Muscle of leg (tissue), 11 donors: ENCODE measurements around the gene ABI1. TPM values are rescaled to one million over a fixed set of nuclear protein-coding genes. Genes with fewer than 3 reads are reported as not detected.

Experiments used
- DNase-seq: peaks from one replicate; pipeline ENCODE4 v3.0.0; 2013
- H3K27ac ChIP-seq: one replicate; pipeline ENCODE4 v1.5.1; 2013; ENCODE audit warnings: mild to moderate bottlenecking, low read length, control low read depth
- H3K27me3 ChIP-seq: one replicate; pipeline ENCODE4 v1.6.1; 2013; ENCODE audit warnings: low read length; ENCODE audit not compliant: control insufficient read depth, insufficient read depth
- H3K36me3 ChIP-seq: one replicate; pipeline ENCODE4 v1.6.1; 2013; ENCODE audit warnings: low read length; ENCODE audit not compliant: control insufficient read depth, insufficient read depth
- H3K4me1 ChIP-seq: one replicate; pipeline ENCODE4 v1.6.1; 2013; ENCODE audit warnings: low read length; ENCODE audit not compliant: control insufficient read depth, insufficient read depth
- H3K4me3 ChIP-seq: one replicate; pipeline ENCODE4 v1.5.1; 2013; ENCODE audit warnings: low read length, control low read depth
- H3K9me3 ChIP-seq: replicated peaks from 2 replicates; pipeline ENCODE4 v1.6.1; 2013; ENCODE audit warnings: low read depth, low read length; ENCODE audit not compliant: control insufficient read depth
- WGBS: methylation state at CpG from one replicate; pipeline ENCODE4 v1.1.5; 2013; ENCODE audit warnings: missing lambda C conversion rate; ENCODE audit not compliant: insufficient coverage; 5-methylcytosine and 5-hydroxymethylcytosine counted together
- polyA plus RNA-seq, 8 donors: library from polyadenylated mRNA; unstranded; fragments of 120-200 nt; gene quantifications; one replicate each; pipeline versions ENCODE4 v1.2.1 to v1.2.3, GENCODE V29; 2013; ENCODE audit warnings: inconsistent platforms in 1 of 8, low replicate concordance in 1 of 8; ENCODE audit not compliant: insufficient read length in 8 of 8, insufficient read depth in 1 of 8
- total RNA-seq: library from RNA; stranded (reverse); fragments of 120-200 nt; gene quantifications from one replicate; pipeline ENCODE4 v1.2.4, GENCODE V29; 2013

Gene ABI1
- total and polyA plus RNA-seq, 9 donors: 35.5 to 48.6 (median 41.1) TPM

- Histone ChIP-seq H3K4me3 (no peak overlapping the region), H3K36me3 (no peaks in the 10 kb centered on the region), H3K4me1 (peaks cover 12% of the 10 kb centered on the region), H3K27ac (no peak overlapping the region), H3K9me3 (no peaks in the 10 kb centered on the region), H3K27me3 (no peaks in the 10 kb centered on the region)
- WGBS: 100% methylated on average over 2 of the region's 7 CpGs
- no peak for DNase-seq
Observed at GRCh38 chr10:26699631-26700030, 161.1 kb downstream of the ABI1 start.

DNA sequence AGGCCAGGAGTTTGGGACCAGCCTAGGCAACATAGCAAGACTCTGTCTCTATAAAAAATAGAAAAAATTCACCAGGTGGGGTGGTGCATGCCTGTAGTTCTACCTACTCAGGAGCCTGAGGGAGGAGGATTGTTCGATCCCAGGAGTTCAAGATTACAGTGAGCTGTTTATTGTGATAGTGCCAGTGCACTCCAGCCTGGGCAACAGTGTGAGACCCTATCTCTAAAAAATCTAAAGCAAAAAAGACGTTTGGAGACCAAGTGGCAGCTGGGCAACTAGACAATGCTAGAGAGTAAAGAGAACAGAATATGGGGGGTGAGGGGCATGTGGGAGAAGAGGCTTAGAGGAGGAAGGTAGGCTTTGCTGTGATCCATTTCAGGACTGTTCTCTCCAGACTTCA is 161.8 kb downstream of the ABI1 start:
- peaks cover 12% of the 10 kb centered on the region for H3K4me1 ChIP-seq
- no peak overlapping the region for H3K27ac ChIP-seq
- H3K36me3 ChIP-seq: no peaks in the 10 kb centered on the region
- 100% methylated on average over 1 of the region's 2 CpGs for WGBS
- DNase-seq: no peak
- no peak overlapping the region for H3K4me3 ChIP-seq
- H3K9me3 ChIP-seq: no peaks in the 10 kb centered on the region
- H3K27me3 ChIP-seq: peaks cover 2% of the 10 kb centered on the region

- Histone ChIP-seq H3K4me3 (peak overlapping the region; percentile 93), H3K27me3 (peaks cover 3% of the 10 kb centered on the region), H3K4me1 (peaks cover 12% of the 10 kb centered on the region), H3K9me3 (no peaks in the 10 kb centered on the region), H3K27ac (no peak overlapping the region), H3K36me3 (no peaks in the 10 kb centered on the region)
- no peak for DNase-seq
- WGBS: under 1% methylated on average over 39 of the region's 42 CpGs
Observed at GRCh38 chr10:26697922-26698608, 162.7 kb downstream of the ABI1 start.

DNA sequence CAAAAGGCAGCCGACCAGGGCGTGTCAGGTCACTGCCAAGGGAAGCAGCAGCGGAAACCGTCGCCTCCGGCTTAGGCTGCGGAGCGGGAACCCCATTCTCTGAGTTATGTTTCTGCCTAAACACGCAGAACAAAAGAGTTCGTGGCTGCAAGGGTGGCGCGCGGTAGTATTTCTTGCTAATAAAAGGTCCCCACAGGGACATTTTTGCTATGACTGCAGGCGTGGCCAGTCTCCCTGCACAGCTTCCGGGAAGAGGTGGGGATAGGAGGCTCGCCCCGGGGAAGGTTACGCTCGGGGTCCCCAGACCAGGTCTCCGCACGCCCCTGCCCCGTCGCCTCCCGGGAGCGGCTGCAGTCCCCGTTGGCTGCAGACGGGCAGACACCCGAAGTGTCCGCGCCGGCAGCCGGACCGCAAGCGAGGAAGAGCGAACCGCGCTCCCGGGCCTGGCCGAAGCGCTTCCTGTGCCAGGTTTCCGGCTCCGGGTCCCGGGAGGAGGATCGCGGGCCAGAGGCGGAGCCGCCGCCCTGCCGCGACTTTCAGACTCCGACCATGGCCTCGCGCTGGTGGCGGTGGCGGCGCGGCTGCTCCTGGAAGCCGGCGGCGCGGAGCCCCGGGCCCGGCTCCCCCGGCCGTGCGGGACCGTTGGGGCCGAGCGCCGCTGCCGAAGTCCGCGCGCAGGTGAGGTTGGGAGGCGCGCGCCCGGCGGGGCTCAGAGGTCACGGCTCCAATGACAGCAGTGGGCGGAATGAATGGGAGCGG is 163.4 kb downstream of the ABI1 start, which contains the start of gene PDSS1:
PDSS1 (plus strand) TSS at position 539 of the 759 bp plus-strand sequence; CDS start at position 550, 11 bp downstream.
- under 1% methylated on average over 82 of the region's 82 CpGs for WGBS
- peak within 1 kb of the TSS; percentile 62 for H3K27ac ChIP-seq
- H3K9me3 ChIP-seq: no peaks in the 10 kb centered on the region
- H3K4me1 ChIP-seq: peaks cover 12% of the 10 kb centered on the region
- H3K36me3 ChIP-seq: no peaks in the 10 kb centered on the region
- H3K4me3 ChIP-seq: peak within 1 kb of the TSS; percentile 93
- H3K27me3 ChIP-seq: peaks cover 4% of the 10 kb centered on the region
- DNase-seq: peak; percentile 88

DNA sequence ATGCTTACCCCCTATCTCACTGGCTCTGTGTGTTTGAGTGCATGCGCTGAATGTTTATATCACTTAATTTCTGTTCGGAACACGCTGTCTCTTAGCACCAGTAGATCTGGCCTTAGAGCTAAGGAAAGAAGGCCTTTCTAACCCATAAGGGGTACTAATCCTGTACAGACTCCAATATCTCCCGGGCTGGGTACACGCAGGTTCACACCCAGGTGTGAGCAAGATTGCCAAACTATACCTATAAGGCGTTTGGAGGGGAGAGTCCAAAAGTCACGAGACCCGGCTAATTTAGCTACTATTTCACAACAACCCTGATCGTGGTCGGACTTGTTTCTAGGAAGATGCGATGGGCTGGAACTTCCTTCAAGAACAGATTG is 164.0 kb downstream of the ABI1 start:
- Histone ChIP-seq H3K4me1 (peaks cover 12% of the 10 kb centered on the region), H3K36me3 (no peaks in the 10 kb centered on the region), H3K27ac (peak overlapping the region; percentile 62), H3K9me3 (no peaks in the 10 kb centered on the region), H3K4me3 (peak overlapping the region; percentile 93), H3K27me3 (peaks cover 4% of the 10 kb centered on the region)
- no peak for DNase-seq
- 28% methylated on average over 6 of the region's 11 CpGs for WGBS

Other genes starting within 250 kb of the ABI1 start
- 9.3 TPM for gene PDSS1, start 163.3 kb downstream of the ABI1 start, total RNA-seq
- 10 to 100 TPM in 1 of 8 donors, 1 to 10 TPM in 7; 7.1 to 10.1 (median 8.4) TPM for gene PDSS1, start 163.3 kb downstream of the ABI1 start, polyA plus RNA-seq
- 11.7 TPM for gene ANKRD26, start 239.5 kb upstream of the ABI1 start, total RNA-seq
- 10 to 100 TPM in 3 of 8 donors, 1 to 10 TPM in 5; 9.0 to 16.4 (median 9.8) TPM for gene ANKRD26, start 239.5 kb upstream of the ABI1 start, polyA plus RNA-seq